ENCODE measurements around the gene ERAL1. TPM values are rescaled to one million over a fixed set of nuclear protein-coding genes. Genes with fewer than 3 reads are reported as not detected.

Gene ERAL1
- 55.8 TPM for polyA plus RNA-seq (2013, experiment 1 of 2)
- 62.4 TPM for polyA plus RNA-seq (2013, experiment 2 of 2)

- Histone ChIP-seq H4K5ac (ENCODE audit: low read length) (no peak within 1 kb of the TSS), H3K27me3 (ENCODE audit: insufficient read depth, low read length, poor library complexity) (no peaks in the 10 kb centered on the region), H3K79me1 (ENCODE audit: low read length) (peaks cover 9% of the 10 kb centered on the region), H3K36me3 (ENCODE audit: control insufficient read depth, insufficient read depth, low read length) (peaks cover 10% of the 10 kb centered on the region), H2BK15ac (replicated peaks; ENCODE audit: low read depth) (no peak within 1 kb of the TSS), H4K8ac (ENCODE audit: low read depth, low read length) (peak within 1 kb of the TSS; percentile 69), H2BK120ac (ENCODE audit: low read depth, low read length) (peak within 1 kb of the TSS; percentile 76), H2AK5ac (ENCODE audit: low read length) (no peak within 1 kb of the TSS), H3K27ac (ENCODE audit: low read depth, low read length) (peak within 1 kb of the TSS; percentile 26), H3K56ac (ENCODE audit: low read length) (peak within 1 kb of the TSS; percentile 99), H3K4ac (ENCODE audit: low read depth, low read length) (peak within 1 kb of the TSS; percentile 82), H3K4me1 (ENCODE audit: control insufficient read depth, low read depth, low read length) (no peaks in the 10 kb centered on the region), H3K79me2 (ENCODE audit: control insufficient read depth, insufficient read depth, low read length) (peaks cover 6% of the 10 kb centered on the region), H2BK5ac (ENCODE audit: low read length) (peak within 1 kb of the TSS; percentile 55), H3K9ac (ENCODE audit: low read length) (peak within 1 kb of the TSS; percentile 97), H3K23ac (ENCODE audit: low read length) (peak within 1 kb of the TSS; percentile 83), H3K18ac (ENCODE audit: low read length) (peak within 1 kb of the TSS; percentile 75), H3K4me3 (ENCODE audit: low read length) (peak within 1 kb of the TSS; percentile 99), H3K4me2 (ENCODE audit: low read length) (peak within 1 kb of the TSS; percentile 97)
- WGBS (ENCODE audit: extremely low coverage, insufficient coverage, low lambda C conversion rate), result no CpG with 5 or more reads among the region's 42 CpGs
- peak; percentile 95 for DNase-seq
Measured at GRCh38 chr17:28854457-28855335, at the start of gene ERAL1. ERAL1 (plus strand) TSS chr17:28855016; CDS start chr17:28855035, 19 bp downstream.

- Histone ChIP-seq H3K27ac (ENCODE audit: low read depth, low read length) (peak overlapping the region; percentile 79), H2BK5ac (ENCODE audit: low read length) (no peak overlapping the region), H3K4me1 (ENCODE audit: control insufficient read depth, low read depth, low read length) (peaks cover 4% of the 10 kb centered on the region), H3K27me3 (ENCODE audit: insufficient read depth, low read length, poor library complexity) (no peaks in the 10 kb centered on the region), H2AK5ac (ENCODE audit: low read length) (peak overlapping the region; percentile 39), H3K9ac (ENCODE audit: low read length) (peak overlapping the region; percentile 53), H3K79me2 (ENCODE audit: control insufficient read depth, insufficient read depth, low read length) (peaks cover 40% of the 10 kb centered on the region), H3K56ac (ENCODE audit: low read length) (peak overlapping the region; percentile 65), H3K4me2 (ENCODE audit: low read length) (no peak overlapping the region), H4K8ac (ENCODE audit: low read depth, low read length) (no peak overlapping the region), H3K79me1 (ENCODE audit: low read length) (peaks cover 4% of the 10 kb centered on the region), H4K5ac (ENCODE audit: low read length) (no peak overlapping the region), H3K18ac (ENCODE audit: low read length) (no peak overlapping the region), H2BK15ac (replicated peaks; ENCODE audit: low read depth) (no peak overlapping the region), H3K4ac (ENCODE audit: low read depth, low read length) (no peak overlapping the region), H3K36me3 (ENCODE audit: control insufficient read depth, insufficient read depth, low read length) (no peaks in the 10 kb centered on the region), H3K23ac (ENCODE audit: low read length) (no peak overlapping the region), H2BK120ac (ENCODE audit: low read depth, low read length) (no peak overlapping the region), H3K4me3 (ENCODE audit: low read length) (no peak overlapping the region)
- no peak for DNase-seq
- no CpG with 5 or more reads among the region's 2 CpGs for WGBS (ENCODE audit: extremely low coverage, insufficient coverage, low lambda C conversion rate)
Measured at GRCh38 chr17:28807925-28808634, 46.7 kb upstream of the ERAL1 start.

GRCh38 chr17:28810437-28810836, 44.4 kb upstream of the ERAL1 start:
- Histone ChIP-seq H3K23ac (ENCODE audit: low read length) (no peak overlapping the region), H3K79me2 (ENCODE audit: control insufficient read depth, insufficient read depth, low read length) (peaks cover 31% of the 10 kb centered on the region), H2BK120ac (ENCODE audit: low read depth, low read length) (no peak overlapping the region), H3K27me3 (ENCODE audit: insufficient read depth, low read length, poor library complexity) (no peaks in the 10 kb centered on the region), H2AK5ac (ENCODE audit: low read length) (no peak overlapping the region), H3K4ac (ENCODE audit: low read depth, low read length) (no peak overlapping the region), H3K56ac (ENCODE audit: low read length) (no peak overlapping the region), H3K4me1 (ENCODE audit: control insufficient read depth, low read depth, low read length) (peaks cover 4% of the 10 kb centered on the region), H3K18ac (ENCODE audit: low read length) (no peak overlapping the region), H3K4me3 (ENCODE audit: low read length) (no peak overlapping the region), H4K5ac (ENCODE audit: low read length) (no peak overlapping the region), H3K79me1 (ENCODE audit: low read length) (peaks cover 4% of the 10 kb centered on the region), H3K9ac (ENCODE audit: low read length) (no peak overlapping the region), H2BK5ac (ENCODE audit: low read length) (no peak overlapping the region), H4K8ac (ENCODE audit: low read depth, low read length) (no peak overlapping the region), H3K27ac (ENCODE audit: low read depth, low read length) (no peak overlapping the region), H3K4me2 (ENCODE audit: low read length) (no peak overlapping the region), H3K36me3 (ENCODE audit: control insufficient read depth, insufficient read depth, low read length) (no peaks in the 10 kb centered on the region), H2BK15ac (replicated peaks; ENCODE audit: low read depth) (no peak overlapping the region)
- DNase-seq, result no peak
- WGBS (ENCODE audit: extremely low coverage, insufficient coverage, low lambda C conversion rate), result no CpG with 5 or more reads among the region's 1 CpG

GRCh38 chr17:28811651-28812090, 43.1 kb upstream of the ERAL1 start:
- no CpG with 5 or more reads among the region's 6 CpGs for WGBS (ENCODE audit: extremely low coverage, insufficient coverage, low lambda C conversion rate)
- peak; percentile 63 for DNase-seq
- peaks cover 4% of the 10 kb centered on the region for H3K79me1 ChIP-seq (ENCODE audit: low read length)

GRCh38 chr17:28812091-28812747, 42.6 kb upstream of the ERAL1 start:
- H3K9ac ChIP-seq (ENCODE audit: low read length), result peak overlapping the region; percentile 84
- WGBS (ENCODE audit: extremely low coverage, insufficient coverage, low lambda C conversion rate), result no CpG with 5 or more reads among the region's 47 CpGs
- no peak overlapping the region for H4K8ac ChIP-seq (ENCODE audit: low read depth, low read length)
- no peak overlapping the region for H2AK5ac ChIP-seq (ENCODE audit: low read length)
- no peak overlapping the region for H3K4ac ChIP-seq (ENCODE audit: low read depth, low read length)
- peaks cover 4% of the 10 kb centered on the region for H3K79me1 ChIP-seq (ENCODE audit: low read length)
- H3K4me1 ChIP-seq (ENCODE audit: control insufficient read depth, low read depth, low read length), result peaks cover 4% of the 10 kb centered on the region
- H3K18ac ChIP-seq (ENCODE audit: low read length), result peak overlapping the region; percentile 81
- H3K36me3 ChIP-seq (ENCODE audit: control insufficient read depth, insufficient read depth, low read length), result no peaks in the 10 kb centered on the region
- DNase-seq, result peak; percentile 99
- peak overlapping the region; percentile 71 for H2BK5ac ChIP-seq (ENCODE audit: low read length)
- H3K4me3 ChIP-seq (ENCODE audit: low read length), result peak overlapping the region; percentile 63
- H2BK120ac ChIP-seq (ENCODE audit: low read depth, low read length), result no peak overlapping the region
- peak overlapping the region; percentile 87 for H3K27ac ChIP-seq (ENCODE audit: low read depth, low read length)
- no peak overlapping the region for H3K23ac ChIP-seq (ENCODE audit: low read length)
- H3K27me3 ChIP-seq (ENCODE audit: insufficient read depth, low read length, poor library complexity), result no peaks in the 10 kb centered on the region
- peak overlapping the region; percentile 97 for H3K56ac ChIP-seq (ENCODE audit: low read length)
- no peak overlapping the region for H2BK15ac ChIP-seq (replicated peaks; ENCODE audit: low read depth)
- no peak overlapping the region for H4K5ac ChIP-seq (ENCODE audit: low read length)
- H3K79me2 ChIP-seq (ENCODE audit: control insufficient read depth, insufficient read depth, low read length), result peaks cover 23% of the 10 kb centered on the region
- H3K4me2 ChIP-seq (ENCODE audit: low read length), result peak overlapping the region; percentile 66

More at GRCh38 chr17:28811651-28812090, 43.1 kb upstream of the ERAL1 start:
- Histone ChIP-seq H2AK5ac (ENCODE audit: low read length) (no peak overlapping the region), H3K79me2 (ENCODE audit: control insufficient read depth, insufficient read depth, low read length) (peaks cover 25% of the 10 kb centered on the region), H4K5ac (ENCODE audit: low read length) (no peak overlapping the region), H3K36me3 (ENCODE audit: control insufficient read depth, insufficient read depth, low read length) (no peaks in the 10 kb centered on the region), H3K27me3 (ENCODE audit: insufficient read depth, low read length, poor library complexity) (no peaks in the 10 kb centered on the region), H3K9ac (ENCODE audit: low read length) (peak overlapping the region; percentile 84), H3K18ac (ENCODE audit: low read length) (peak overlapping the region; percentile 81), H3K4ac (ENCODE audit: low read depth, low read length) (no peak overlapping the region), H2BK5ac (ENCODE audit: low read length) (peak overlapping the region; percentile 28), H3K27ac (ENCODE audit: low read depth, low read length) (peak overlapping the region; percentile 87), H2BK120ac (ENCODE audit: low read depth, low read length) (no peak overlapping the region), H3K56ac (ENCODE audit: low read length) (peak overlapping the region; percentile 90), H3K4me1 (ENCODE audit: control insufficient read depth, low read depth, low read length) (peaks cover 4% of the 10 kb centered on the region), H3K4me3 (ENCODE audit: low read length) (peak overlapping the region; percentile 53), H2BK15ac (replicated peaks; ENCODE audit: low read depth) (no peak overlapping the region), H4K8ac (ENCODE audit: low read depth, low read length) (no peak overlapping the region), H3K23ac (ENCODE audit: low read length) (no peak overlapping the region), H3K4me2 (ENCODE audit: low read length) (peak overlapping the region; percentile 66)

Measured in mesendoderm (in vitro differentiated cells).